Measurements from ENCODE around the gene CASQ1.

CASQ1 gene

DNA sequence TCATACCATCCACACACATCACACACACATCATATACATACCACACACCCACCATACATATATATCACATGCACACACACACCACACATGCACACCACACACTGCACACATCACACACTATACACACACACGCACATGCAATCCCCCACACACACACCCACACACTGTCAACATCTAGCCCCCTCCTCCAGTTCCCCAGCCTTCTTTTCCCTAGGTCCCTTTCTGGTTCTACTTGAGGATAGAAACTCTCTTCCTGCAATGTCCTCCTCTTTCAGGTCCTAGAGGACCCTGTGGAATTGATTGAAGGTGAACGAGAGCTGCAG lies 4.3 kb downstream of the CASQ1 start:
- Mint-ChIP-seq H3K27me3 (ENCODE audit: low read depth) (no peaks in the 10 kb centered on the region), H3K27ac (no peak overlapping the region), H3K9me3 (no peaks in the 10 kb centered on the region), H3K4me3 (no peak overlapping the region), H3K36me3 (ENCODE audit: low read depth) (no peaks in the 10 kb centered on the region), H3K4me1 (peaks cover 5% of the 10 kb centered on the region)
- TF ChIP-seq CTCF (IDR thresholded peaks at IDR 0.05; ENCODE audit: unreplicated experiment in 3 of 3) = no peak

DNA sequence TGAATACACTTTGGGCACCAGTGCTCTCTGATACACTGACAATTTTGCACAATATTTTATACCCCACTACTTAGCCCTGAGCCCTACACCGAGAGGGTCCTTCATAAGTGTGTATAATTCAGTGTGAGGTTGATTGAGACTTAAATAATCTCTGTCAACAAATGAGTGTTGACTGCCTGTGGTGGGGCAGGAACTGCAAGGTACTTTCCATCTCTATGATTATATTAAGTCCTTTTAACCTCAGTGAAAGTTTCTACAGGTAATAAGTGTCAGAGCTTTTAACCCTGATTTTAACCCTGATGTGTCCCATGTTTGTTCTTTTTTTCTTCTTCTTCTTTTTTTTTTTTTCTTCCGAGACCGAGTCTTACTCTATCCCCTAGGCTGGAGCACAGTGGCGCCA lies 5.8 kb downstream of the CASQ1 start:
- no peak overlapping the region for H3K27ac Mint-ChIP-seq
- no peaks in the 10 kb centered on the region for H3K36me3 Mint-ChIP-seq (ENCODE audit: low read depth)
- TF ChIP-seq CTCF (IDR thresholded peaks at IDR 0.05; ENCODE audit: unreplicated experiment in 3 of 3) = no peak

DNA sequence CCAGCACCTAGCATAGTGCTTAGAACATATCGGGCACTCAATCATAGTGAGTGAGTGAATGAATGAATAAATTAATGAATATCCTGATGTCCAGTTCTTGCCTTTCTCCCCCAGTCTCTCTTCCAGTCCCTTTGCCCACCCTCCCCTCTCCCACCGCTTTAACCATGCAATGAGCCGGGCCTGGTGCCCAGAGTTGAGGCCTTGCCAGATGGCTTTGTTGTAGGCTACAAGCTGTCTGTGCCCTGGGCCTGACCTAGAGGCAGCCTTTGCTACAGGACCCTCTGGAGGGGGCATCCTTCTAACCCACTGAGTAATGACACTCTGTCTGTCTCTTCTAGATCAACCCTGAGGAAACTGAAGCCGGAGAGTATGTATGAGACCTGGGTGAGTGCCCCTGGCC lies 6.9 kb downstream of the CASQ1 start:
- peaks cover 4% of the 10 kb centered on the region for H3K4me1 Mint-ChIP-seq
- no peaks in the 10 kb centered on the region for H3K36me3 Mint-ChIP-seq (ENCODE audit: low read depth)
- H3K27ac Mint-ChIP-seq = no peak overlapping the region
- no peak overlapping the region for H3K4me3 Mint-ChIP-seq
- no peaks in the 10 kb centered on the region for H3K27me3 Mint-ChIP-seq (ENCODE audit: low read depth)
- no peaks in the 10 kb centered on the region for H3K9me3 Mint-ChIP-seq
- no peak for TF ChIP-seq CTCF (IDR thresholded peaks at IDR 0.05; ENCODE audit: unreplicated experiment in 3 of 3)

More for the DNA sequence above, 5.8 kb downstream of the CASQ1 start:
- Mint-ChIP-seq H3K4me3 (no peak overlapping the region), H3K27me3 (ENCODE audit: low read depth) (no peaks in the 10 kb centered on the region), H3K9me3 (no peaks in the 10 kb centered on the region), H3K4me1 (peaks cover 4% of the 10 kb centered on the region)

- H3K9me3 Mint-ChIP-seq = no peaks in the 10 kb centered on the region
- no peak for TF ChIP-seq CTCF (IDR thresholded peaks at IDR 0.05; ENCODE audit: unreplicated experiment in 3 of 3)
These were observed 10.4 kb downstream of the CASQ1 start for GRCh38 chr1:160200786-160201185.

GRCh38 chr1:160204526-160205241 lies 14.3 kb downstream of the CASQ1 start:
- peak overlapping the region; percentile 81 to 87 (median 83) for H3K4me3 Mint-ChIP-seq
- TF ChIP-seq CTCF (IDR thresholded peaks at IDR 0.05; ENCODE audit: unreplicated experiment in 3 of 3) = no peak
- H3K36me3 Mint-ChIP-seq (ENCODE audit: low read depth) = peaks cover 15% of the 10 kb centered on the region
- H3K4me1 Mint-ChIP-seq = peaks cover 46% of the 10 kb centered on the region
- H3K9me3 Mint-ChIP-seq = no peaks in the 10 kb centered on the region
- H3K27ac Mint-ChIP-seq = peak overlapping the region; percentile 48 to 74 (median 73)
- no peaks in the 10 kb centered on the region for H3K27me3 Mint-ChIP-seq (ENCODE audit: low read depth)

More at GRCh38 chr1:160200786-160201185, 10.4 kb downstream of the CASQ1 start:
- Mint-ChIP-seq H3K4me1 (peaks cover 9% of the 10 kb centered on the region), H3K27ac (no peak overlapping the region), H3K36me3 (ENCODE audit: low read depth) (no peaks in the 10 kb centered on the region), H3K27me3 (ENCODE audit: low read depth) (no peaks in the 10 kb centered on the region), H3K4me3 (no peak overlapping the region)
